ENCODE data around the gene CAMK1D.

The CAMK1D gene

DNA sequence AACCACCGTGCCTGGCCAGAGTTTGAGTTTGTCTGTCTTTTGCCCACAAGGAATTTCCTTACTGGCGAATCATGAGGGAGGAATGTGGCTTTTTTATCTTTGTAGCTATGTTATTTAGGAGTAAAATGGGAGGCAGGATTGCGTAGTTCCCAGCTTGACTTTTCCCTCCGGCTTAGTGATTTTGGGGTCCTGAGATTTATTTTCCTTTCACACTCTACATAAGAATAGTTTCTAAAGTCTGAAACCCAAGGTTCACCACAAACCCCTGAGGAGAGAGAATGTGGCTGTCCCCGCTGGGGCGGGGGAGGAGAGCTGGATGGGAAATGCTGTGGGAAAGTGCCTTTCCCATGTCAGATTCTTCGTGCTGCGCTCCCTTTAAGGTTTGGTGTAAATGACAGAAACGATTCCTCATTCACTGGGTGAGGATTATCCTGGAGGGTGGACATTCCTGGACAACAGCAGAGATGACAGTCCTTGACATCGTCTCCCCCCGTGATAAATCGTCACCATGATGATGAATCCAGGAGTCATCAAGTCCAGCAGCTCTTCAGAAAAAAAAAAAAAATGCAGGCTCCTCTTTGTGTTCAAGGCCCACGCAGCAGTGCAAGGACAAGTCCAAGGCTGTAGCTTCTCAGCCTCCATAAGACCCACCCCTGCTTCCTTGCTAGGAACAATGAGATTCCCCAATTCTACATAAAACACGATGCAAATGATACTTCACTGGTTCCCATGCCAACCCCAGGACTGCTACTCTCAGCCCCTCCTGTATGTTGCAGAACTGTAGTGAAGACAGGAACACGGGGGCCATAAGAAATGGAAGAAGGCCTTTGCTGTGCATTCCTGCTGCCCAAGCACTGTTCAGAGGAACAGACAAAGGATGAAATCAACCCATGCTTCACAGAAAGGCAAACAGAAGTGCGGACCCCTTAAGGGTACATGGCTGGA is 419.1 kb downstream of the CAMK1D start:
- no peak for DNase-seq (ENCODE audit: low spot score)

DNA sequence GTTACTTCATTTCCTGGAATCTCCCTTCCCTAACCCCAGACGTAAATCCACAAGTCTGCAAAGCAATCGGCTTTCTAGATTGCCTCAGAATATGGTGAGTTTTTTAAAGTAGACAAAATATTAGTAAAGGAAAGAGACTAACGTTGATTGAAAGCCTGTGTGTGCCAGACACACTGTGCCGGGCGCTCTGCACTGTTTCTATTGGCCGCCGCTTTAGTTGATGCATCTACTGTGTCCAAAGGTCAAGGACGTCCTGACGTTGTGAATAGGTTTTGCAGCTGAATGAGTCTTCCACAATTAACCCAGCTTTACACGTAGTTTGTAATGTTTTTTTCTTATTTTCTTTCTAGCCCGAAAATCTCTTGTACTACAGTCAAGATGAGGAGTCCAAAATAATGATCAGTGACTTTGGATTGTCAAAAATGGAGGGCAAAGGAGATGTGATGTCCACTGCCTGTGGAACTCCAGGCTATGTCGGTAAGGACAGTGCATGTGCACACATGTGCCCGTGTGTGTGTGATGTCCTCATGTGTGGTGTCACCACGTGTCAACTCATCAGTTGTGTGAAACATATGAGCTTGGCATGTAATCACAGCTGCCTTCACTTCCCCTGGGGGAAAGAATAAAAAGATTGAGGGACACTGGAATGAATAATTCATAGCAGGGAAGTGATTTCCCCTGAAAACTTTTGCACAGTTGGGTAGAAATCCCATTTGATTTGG is 420.1 kb downstream of the CAMK1D start:
- no peak for DNase-seq (ENCODE audit: low spot score)

DNA sequence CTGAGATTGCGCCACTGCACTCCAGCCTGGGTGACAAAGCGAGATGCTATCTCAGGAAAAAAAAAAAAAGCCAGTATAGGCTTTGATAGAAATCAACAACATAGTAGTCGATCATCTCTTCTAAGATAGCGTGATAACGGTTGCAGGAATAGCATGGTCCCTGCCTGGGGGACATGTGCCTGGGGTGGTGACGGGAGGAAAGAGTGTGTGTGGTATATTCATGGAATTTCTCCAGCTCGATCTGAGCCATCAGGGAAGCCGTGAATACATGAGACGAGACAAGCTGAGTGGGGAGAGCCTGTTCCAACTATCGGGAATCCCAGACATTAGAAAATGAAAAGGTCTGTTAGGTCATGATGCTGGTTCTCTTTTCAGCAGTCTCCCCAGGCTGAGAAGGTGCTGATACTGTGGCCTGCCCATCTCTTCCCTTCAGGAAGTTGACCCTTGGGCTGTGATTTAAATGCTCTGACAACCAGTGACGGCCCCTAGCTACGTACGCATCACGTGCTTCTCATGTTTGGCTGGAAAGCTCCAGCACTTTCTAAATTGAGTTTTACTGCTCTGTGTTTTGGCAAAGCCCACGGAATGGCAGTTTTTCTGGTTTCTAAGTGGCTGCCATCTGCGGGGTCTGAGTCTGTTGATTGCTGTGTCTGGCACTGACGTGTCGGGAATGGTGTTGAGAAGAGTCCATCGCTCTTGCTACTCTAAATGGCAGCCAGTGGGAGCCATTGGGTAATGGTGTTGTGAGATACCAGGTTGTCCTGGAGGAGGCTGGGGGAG is 422.8 kb downstream of the CAMK1D start:
- no peak for DNase-seq (ENCODE audit: low spot score)

DNA sequence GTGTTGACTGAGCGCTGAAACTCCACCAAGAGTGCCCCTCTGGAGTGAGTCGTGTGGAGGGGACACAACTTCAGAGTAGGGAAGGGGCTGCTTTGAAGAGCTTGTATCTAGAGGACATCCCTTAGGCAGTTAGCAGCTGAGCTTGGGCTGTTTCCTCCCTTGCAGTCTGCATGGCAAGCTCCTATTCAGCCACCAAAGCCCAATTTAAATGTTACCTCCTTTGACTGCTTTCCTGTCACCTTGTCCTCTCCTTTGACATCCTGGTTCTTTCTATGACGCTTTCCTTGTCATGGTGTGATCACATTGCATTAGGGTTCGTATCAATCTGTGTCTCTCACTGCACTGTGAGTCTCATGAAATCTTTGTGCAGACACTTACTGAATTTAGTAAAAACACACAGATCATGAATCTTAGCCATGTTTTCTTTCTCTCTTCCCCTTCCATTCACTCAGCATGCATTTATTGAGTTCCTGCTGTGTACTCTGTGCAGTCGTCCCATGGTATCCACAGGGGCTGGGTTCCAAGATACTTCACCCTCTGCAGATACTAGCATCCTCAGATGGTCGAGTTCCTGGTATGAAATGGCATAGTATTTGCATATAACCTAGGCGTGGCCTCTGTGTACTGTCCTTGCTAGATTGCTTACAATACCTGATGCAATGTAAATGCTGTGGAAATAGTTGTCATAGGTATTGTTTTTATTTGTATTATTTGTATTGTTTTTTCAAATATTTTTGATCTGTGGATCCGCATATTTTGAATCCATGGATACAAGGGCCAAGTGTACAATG is 423.6 kb downstream of the CAMK1D start:
- DNase-seq (ENCODE audit: low spot score): no peak

DNA sequence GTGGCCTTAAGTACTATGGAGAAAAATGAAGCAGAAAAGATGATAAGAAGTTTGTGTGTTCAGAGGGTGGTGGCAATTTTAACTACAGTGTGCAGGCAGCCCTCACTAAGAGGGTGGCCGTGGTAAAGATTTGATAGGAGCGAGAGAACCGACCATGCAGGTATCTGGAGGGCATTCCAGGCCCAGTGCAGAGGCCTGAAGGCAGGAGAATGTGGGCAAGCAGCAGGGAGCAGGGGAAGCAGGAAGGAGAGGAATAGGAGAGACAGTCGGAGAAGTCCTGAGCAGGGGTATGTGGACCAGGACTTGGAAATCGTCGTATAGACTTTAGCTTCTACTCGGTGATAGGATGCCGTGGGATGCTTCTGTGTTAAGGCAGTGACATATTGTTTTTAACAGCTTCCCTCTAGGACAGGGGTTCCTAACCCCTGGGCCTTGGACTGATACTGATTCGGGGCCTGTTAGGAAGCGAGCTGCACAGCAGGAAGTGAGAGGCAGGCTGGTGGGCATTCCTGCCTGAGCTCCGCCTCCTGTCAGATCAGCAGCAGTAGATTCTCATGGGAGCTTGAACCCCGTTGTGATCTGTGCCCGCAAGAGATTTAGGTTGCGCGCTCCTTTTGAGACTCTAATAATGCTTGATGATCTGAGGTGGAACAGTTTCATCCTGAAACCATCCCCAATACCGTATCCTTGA is 425.0 kb downstream of the CAMK1D start:
- DNase-seq (ENCODE audit: low spot score): no peak

DNA sequence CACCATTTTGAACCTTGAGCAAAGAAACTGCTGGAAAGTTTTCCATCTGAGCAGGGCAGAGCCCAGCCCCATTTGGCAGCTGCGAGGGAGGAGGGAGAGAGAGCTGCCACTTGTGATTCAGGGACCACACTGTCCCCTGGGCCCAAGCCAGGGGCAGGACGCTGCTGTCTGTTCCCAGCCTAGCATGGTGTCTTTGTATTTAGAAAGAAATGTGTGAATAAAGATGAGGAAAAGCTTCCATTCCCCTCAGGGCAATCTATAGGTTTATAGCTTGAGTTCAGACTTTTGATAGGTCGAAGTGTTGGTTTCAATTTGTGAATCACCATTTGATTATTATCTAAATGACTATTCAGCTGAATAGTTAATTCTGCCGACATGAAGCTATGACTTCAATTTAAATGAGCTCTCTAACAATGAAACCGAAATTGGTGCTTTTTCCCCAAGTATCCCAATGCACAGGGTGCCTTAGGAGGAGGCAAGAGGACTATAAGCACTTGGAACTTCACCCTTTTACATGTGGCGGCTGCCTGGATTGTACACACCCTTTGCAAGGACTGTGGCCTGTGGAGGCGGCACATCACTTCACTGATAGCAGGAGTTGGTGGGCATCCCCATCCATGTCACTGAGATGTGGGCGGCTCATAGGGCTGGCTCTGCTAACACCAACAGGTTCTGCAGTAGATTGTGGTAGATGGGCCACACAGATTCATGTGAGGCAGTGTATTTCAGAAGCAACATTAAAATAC is 428.7 kb downstream of the CAMK1D start:
- DNase-seq (ENCODE audit: low spot score): no peak

DNA sequence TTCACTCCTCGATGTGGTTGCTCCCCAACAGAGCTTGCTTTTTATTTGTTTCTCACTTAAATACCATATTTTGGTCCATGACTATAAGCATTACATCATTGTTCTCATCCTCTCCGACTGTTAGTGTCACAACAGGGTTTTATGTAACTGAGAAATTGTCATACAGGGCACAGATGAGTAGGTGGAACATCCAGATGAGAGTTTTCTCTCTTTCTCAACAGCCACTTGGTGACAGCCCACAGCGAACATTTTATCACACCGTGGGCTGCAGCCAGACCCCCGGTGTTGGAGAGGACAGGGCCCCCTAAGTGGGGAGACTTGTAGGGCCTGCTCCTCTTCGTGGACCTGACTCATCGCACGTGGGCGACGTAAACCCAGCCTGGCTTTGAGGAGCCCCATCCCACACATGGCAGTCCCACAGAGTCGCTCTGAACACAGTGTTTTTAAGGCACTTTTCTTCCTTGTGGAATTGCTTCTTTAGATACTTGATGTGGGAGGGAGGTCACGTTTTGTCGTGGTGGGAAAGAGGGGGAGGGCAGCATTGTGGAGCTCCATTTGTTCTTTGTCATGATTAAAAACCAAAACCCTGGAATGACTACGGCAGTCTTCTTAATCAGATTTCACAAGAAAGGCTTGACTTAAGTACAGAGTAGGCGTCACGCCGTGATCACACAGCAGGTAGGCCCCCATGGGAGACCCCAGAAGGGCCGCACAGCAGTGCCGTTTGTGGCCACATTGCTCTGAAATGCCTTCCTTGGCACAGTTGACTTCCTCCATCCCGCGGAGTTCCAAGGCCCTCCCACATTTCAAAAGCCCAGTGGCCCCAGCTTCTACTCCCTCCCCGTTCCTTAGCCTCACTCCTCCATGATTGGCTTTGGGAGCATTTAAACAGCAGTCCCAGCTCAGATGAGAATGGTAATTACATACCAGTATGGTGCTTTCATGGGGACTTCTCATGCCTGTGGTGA is 431.6 kb downstream of the CAMK1D start:
- DNase-seq (ENCODE audit: low spot score): peak; percentile 24

DNA sequence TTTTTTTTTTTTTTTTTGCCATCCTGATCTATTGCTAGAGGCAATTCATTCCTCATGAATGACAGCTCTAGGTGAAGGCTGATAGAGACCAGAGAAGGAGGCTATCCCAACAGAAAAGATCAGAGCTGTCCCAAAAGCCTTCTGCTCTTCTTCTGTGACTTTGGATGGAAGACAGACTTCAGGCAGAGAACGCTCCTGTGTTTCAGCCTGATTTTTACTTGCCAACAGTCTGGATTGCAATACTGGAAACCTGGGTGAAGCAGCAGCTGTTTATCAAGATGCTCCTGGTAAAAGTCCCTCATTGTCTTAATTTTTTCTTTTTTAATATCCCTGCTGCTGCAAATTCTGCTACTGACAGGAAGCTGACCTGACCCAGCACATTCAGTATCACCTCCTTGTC is 432.6 kb downstream of the CAMK1D start:
- DNase-seq (ENCODE audit: low spot score): no peak

DNA sequence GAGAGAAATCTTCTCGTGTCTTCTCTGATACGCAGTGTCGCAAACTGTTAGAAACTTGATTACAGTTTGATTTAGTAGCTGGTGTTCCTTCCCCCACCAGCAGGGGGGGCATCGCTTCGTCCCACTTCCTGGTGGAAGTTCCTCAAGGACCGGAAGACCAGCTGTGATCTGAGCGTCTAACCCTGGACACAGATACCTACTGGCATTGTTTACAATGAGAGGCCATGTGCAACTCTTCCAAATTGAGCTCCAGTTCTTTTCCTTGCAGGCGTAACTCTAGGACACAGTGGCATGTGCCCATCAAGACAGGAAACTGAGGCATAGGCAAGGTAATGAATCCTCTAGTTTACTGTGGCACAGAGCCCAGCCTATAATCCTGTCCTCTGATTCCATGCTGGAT is 433.2 kb downstream of the CAMK1D start:
- DNase-seq (ENCODE audit: low spot score): peak; percentile 19

DNA sequence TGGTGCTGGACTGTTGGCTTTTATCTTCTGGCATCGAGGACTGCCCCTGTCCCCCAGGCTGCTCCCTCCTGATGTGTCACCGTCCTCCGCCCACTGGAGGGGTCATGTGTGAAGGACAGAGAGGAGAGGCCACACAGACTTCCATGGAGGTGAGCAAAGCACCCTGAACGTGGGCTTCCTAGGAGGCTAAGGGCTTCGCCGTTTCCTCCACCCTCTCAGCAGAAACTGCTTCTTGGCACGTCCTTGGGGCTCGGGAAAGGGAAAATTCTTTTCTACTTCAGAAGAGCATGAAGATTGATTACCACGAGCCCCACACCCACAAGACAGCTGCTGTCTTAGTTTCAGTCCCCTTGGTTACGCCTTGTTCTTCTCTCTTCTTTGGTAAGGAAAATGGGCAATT is 433.9 kb downstream of the CAMK1D start:
- DNase-seq (ENCODE audit: low spot score): no peak

DNA sequence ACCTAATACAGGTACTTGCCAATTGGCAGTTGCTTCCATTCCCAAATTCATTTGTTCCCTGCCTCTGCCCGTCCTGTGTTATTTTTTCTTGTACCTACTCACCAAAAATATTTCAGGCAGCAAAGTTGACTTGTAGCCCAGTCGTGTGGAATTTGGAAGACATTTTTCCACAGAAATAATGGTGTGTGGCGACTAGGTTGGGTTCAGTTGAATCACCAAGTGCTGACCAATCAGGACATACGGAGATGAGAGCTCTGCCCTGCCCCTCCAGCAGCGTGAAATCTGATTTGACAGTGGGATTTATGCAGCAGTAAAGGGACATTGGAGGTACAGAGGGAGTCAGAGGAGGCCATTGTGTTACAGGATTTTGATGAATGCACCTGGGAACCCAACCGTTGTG is 435.3 kb downstream of the CAMK1D start:
- DNase-seq (ENCODE audit: low spot score): no peak

DNA sequence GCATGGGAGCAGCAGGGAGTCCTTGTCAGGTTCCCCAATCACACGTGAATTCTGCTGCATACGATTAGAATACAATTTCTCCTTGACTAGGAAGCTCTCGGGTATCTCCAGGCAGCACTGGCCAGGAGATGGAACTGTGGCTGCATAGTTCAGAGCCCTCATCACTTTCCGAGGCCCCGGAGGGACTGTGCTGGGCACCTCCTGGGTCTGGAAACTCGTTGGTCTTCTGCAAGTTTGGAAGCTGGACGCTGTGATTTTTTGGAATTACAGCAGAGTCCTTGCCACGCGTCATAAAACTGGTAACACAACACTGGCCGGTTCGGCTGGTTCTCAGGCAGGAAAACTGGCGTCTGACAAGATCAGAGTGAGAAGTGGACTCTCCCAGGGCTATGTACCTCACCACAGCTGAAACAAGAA is 436.1 kb downstream of the CAMK1D start:
- no peak for DNase-seq (ENCODE audit: low spot score)

DNA sequence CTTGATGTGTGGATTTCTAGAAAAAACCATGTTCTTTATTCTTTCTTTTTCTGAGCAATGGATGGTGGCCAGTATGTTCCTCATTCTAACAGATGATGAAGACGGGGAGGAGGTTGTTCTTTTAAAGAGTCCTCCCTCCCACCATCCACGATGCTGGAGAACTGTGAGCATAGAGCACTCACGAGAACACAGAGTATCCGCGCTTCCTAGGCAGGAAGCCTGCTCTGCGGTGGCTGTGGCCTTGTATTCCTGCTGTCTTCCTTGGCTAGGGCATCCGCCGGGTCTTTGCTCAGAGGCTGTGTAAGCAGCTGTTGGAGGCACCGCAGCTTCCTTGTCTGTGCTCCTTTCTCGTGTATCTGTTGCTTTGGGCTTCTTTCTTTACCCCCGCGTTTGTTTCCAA is 437.9 kb downstream of the CAMK1D start:
- DNase-seq (ENCODE audit: low spot score): no peak

DNA sequence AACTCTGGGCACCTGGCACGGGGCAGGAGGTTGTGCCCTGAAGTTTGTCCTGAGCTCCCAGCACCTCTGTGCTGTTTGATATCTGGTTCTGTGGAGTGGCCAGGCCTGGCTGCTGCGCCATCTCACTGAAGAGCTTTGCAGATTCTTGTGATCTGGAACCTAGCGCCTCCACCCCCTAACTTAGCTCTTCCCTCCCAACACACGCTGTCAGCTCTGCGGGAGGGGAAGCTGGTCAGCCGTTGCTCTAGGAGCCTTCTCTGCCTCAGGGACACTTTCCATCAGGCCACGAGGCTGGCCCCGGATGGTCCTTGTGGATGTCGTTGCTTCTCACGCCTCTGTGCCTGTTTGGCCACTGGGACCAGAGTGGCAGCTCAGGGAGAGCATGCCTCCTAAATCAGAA is 438.9 kb downstream of the CAMK1D start:
- no peak for DNase-seq (ENCODE audit: low spot score)

DNA sequence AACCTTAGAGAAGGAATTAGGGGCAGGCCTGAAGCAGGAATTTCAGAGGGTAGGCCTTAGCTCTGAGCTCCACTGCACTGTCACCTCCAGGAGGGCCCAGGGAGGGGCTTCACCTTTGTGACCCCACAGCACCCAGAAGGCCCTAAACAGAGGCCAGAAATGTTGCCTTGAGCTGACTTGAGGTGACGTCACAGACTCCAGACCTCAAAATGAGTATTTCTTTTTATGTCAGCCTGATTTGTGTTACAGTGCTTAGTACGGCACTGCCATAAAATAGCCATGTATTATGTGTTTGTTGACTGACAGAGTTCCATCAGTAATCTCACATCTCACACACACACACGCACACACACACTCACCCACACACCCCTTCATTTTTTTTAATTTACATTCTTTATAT is 440.9 kb downstream of the CAMK1D start:
- DNase-seq (ENCODE audit: low spot score): no peak

DNA sequence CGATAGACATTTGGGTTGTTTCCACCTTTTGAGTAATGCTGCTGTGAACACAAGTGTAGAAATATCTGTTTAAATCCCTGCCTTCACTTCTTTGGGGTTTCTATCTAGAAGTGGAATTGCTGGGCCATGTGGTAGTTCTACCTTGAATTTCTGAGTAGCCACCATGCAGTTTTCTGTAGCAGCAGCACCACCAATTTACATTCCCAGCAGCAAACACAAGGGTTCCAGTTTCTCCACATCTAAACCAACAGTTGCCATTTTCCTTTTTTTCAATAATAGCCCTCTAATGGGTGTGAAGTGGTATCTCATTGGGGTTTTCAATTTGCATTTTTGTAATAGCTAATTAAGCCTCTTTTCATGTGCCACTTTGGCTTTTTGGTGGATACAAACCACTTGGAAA is 442.4 kb downstream of the CAMK1D start:
- no peak for DNase-seq (ENCODE audit: low spot score)

DNA sequence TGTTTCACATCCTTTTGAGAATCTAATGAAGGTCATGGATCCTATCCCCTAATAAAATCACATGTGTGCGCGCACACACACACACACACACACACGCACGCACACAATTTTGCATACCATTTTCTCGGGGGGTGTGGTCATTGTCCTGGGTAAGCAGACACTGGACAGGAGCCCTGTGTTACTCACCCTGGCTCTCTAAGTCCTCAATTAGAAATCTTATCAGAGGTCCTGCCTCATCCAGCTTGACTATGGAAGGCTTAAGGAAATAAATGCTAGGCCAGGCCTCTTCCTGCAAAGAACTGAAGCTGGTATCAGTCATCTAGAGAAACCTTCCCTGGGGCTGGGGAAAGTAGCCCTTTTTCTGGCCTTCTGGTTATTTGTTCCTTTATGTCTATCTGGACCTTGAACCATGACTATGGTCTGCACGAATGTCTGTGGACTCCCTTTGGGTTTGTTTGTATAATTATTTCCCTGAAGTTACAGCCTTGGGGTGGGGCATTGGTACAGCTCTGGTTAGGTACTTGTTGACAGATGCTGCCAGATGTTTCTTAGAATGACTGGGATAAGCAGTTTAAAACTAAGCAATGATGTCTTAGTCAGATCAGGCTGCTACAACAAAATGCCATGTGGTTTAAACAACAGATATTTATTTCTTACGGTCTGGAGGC is 443.7 kb downstream of the CAMK1D start:
- DNase-seq (ENCODE audit: low spot score): no peak

DNA sequence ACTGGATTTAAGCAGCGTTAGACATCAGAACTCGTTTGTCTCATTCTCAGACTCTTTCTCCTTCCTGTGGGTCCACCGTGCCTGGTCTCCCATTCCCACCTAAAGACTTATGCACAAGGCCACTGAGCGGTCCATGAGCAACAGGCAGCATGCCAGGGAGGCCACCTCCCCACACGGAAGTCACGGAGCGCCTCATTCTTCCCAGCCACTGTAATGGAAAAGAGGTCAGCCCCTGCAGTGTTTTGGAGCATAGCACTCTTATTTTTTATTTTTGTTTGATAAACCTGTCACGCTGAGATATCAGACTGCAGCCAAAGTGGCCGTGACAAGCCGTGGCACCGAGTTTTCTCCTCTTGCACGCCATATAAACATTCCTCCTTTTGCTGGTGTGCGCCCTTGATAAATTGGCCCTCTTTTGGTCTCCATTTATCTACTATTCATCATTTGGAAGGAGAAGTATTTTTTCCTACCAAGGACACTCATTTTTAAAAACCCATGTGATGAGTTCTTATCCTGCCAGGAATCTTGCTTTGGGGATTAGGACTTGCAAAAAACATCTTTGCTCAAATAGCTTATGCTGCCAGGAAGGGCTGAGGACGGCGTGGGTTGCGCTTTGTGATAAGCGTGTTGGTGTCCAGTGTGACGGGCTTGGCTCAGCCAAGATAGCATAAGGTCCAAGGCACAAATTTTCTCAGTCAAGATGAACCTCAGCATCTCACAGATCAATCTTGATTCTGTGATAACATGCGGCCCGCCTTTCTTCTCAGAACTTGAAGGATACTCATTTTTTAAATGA is 446.2 kb downstream of the CAMK1D start:
- no peak for DNase-seq (ENCODE audit: low spot score)
